ENCODE data around the gene EWSR1. TPM values are rescaled to one million over a fixed set of nuclear protein-coding genes. Genes with fewer than 3 reads are reported as not detected.

Gene EWSR1
- total RNA-seq, 1 experiment from 2014 or later: 211 TPM

- in situ Hi-C loops (cut with HindIII; ENCODE audit: low pct_unique_long_range_greater_than_20kb, low sequenced_read_pairs): no loop called here
- no peak for DNase-seq (ENCODE audit: low read depth, low spot score)
Observed at GRCh38 chr22:29325785-29326315, 57.8 kb downstream of the EWSR1 start.

GRCh38 chr22:29326481-29326880 is 58.4 kb downstream of the EWSR1 start:
- in situ Hi-C loops (cut with HindIII; ENCODE audit: low pct_unique_long_range_greater_than_20kb, low sequenced_read_pairs): no loop called here
- DNase-seq (ENCODE audit: low read depth, low spot score): no peak

- no peak for DNase-seq (ENCODE audit: low read depth, low spot score)
- in situ Hi-C loops (cut with HindIII; ENCODE audit: low pct_unique_long_range_greater_than_20kb, low sequenced_read_pairs): no loop called here
Observed at GRCh38 chr22:29327089-29327764, 59.2 kb downstream of the EWSR1 start.

- DNase-seq (ENCODE audit: low read depth, low spot score): no peak
- in situ Hi-C loops (cut with HindIII; ENCODE audit: low pct_unique_long_range_greater_than_20kb, low sequenced_read_pairs): no loop called here
Observed at GRCh38 chr22:29328055-29328454, 60.0 kb downstream of the EWSR1 start.

- in situ Hi-C loops (cut with HindIII; ENCODE audit: low pct_unique_long_range_greater_than_20kb, low sequenced_read_pairs): no loop called here
- no peak for DNase-seq (ENCODE audit: low read depth, low spot score)
Observed at GRCh38 chr22:29328566-29329500, 60.8 kb downstream of the EWSR1 start.

GRCh38 chr22:29329581-29329980 is 61.5 kb downstream of the EWSR1 start:
- DNase-seq (ENCODE audit: low read depth, low spot score): no peak
- in situ Hi-C loops (cut with HindIII; ENCODE audit: low pct_unique_long_range_greater_than_20kb, low sequenced_read_pairs): no loop called here

- DNase-seq (ENCODE audit: low read depth, low spot score): no peak
- in situ Hi-C loops (cut with HindIII; ENCODE audit: low pct_unique_long_range_greater_than_20kb, low sequenced_read_pairs): no loop called here
Observed at GRCh38 chr22:29330291-29330690, 62.2 kb downstream of the EWSR1 start.

GRCh38 chr22:29330753-29331152 is 62.7 kb downstream of the EWSR1 start:
- in situ Hi-C loops (cut with HindIII; ENCODE audit: low pct_unique_long_range_greater_than_20kb, low sequenced_read_pairs): no loop called here
- no peak for DNase-seq (ENCODE audit: low read depth, low spot score)

GRCh38 chr22:29331213-29331612 is 63.1 kb downstream of the EWSR1 start:
- in situ Hi-C loops (cut with HindIII; ENCODE audit: low pct_unique_long_range_greater_than_20kb, low sequenced_read_pairs): no loop called here
- no peak for DNase-seq (ENCODE audit: low read depth, low spot score)

GRCh38 chr22:29331658-29332300 is 63.7 kb downstream of the EWSR1 start:
- in situ Hi-C loops (cut with HindIII; ENCODE audit: low pct_unique_long_range_greater_than_20kb, low sequenced_read_pairs): no loop called here
- no peak for DNase-seq (ENCODE audit: low read depth, low spot score)

- DNase-seq (ENCODE audit: low read depth, low spot score): no peak
- in situ Hi-C loops (cut with HindIII; ENCODE audit: low pct_unique_long_range_greater_than_20kb, low sequenced_read_pairs): no loop called here
Observed at GRCh38 chr22:29332886-29333496, 64.9 kb downstream of the EWSR1 start.

GRCh38 chr22:29334148-29334547 is 66.1 kb downstream of the EWSR1 start:
- in situ Hi-C loops (cut with HindIII; ENCODE audit: low pct_unique_long_range_greater_than_20kb, low sequenced_read_pairs): no loop called here
- DNase-seq (ENCODE audit: low read depth, low spot score): no peak

- in situ Hi-C loops (cut with HindIII; ENCODE audit: low pct_unique_long_range_greater_than_20kb, low sequenced_read_pairs): no loop called here
- no peak for DNase-seq (ENCODE audit: low read depth, low spot score)
Observed at GRCh38 chr22:29334696-29335344, 66.8 kb downstream of the EWSR1 start.

- in situ Hi-C loops (cut with HindIII; ENCODE audit: low pct_unique_long_range_greater_than_20kb, low sequenced_read_pairs): no loop called here
- DNase-seq (ENCODE audit: low read depth, low spot score): no peak
Observed at GRCh38 chr22:29335656-29336055, 67.6 kb downstream of the EWSR1 start.

- in situ Hi-C loops (cut with HindIII; ENCODE audit: low pct_unique_long_range_greater_than_20kb, low sequenced_read_pairs): no loop called here
- no peak for DNase-seq (ENCODE audit: low read depth, low spot score)
Observed at GRCh38 chr22:29336751-29337490, 68.9 kb downstream of the EWSR1 start.

GRCh38 chr22:29337631-29338284 is 69.7 kb downstream of the EWSR1 start:
- DNase-seq (ENCODE audit: low read depth, low spot score): no peak
- in situ Hi-C loops (cut with HindIII; ENCODE audit: low pct_unique_long_range_greater_than_20kb, low sequenced_read_pairs): no loop called here

Data from SK-MEL-5 (cell line).